HG03457 (cell line): ENCODE measurements around the gene HDDC3.

Experiments used
- ATAC-seq: cut with Tn5 transposase; IDR thresholded peaks from one replicate; pipeline ENCODE4 v1.9.1; 2021; ENCODE audit warnings: moderate number of reproducible peaks; ENCODE audit not compliant: unreplicated experiment

Gene HDDC3

DNA sequence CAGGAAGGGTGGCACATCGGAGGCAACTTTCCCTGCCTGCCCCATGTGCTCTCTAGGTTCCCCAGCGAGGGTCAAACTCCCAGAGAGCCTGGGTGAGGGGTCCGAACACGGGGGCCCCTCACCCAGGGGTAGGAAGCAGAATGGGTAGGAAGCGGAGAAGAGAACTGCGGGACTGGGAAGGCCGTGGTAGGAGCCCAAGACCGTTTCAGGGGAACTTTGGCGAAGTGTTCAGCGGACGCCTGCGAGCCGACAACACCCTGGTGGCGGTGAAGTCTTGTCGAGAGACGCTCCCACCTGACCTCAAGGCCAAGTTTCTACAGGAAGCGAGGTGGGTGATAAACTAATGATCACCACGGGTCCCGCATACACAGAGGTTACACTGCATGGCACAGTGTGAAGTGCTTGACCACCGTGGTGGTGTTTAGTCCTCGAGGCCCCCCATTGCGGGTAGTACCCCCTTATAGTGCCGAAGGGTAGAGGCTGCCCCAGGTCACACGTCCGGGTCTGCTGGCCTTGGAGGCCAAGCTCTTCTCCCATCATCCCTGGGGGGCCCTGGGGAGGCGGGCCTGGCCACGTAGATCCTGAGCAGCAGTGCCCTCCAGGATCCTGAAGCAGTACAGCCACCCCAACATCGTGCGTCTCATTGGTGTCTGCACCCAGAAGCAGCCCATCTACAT is 39.7 kb downstream of the HDDC3 start:
- ATAC-seq: no peak

DNA sequence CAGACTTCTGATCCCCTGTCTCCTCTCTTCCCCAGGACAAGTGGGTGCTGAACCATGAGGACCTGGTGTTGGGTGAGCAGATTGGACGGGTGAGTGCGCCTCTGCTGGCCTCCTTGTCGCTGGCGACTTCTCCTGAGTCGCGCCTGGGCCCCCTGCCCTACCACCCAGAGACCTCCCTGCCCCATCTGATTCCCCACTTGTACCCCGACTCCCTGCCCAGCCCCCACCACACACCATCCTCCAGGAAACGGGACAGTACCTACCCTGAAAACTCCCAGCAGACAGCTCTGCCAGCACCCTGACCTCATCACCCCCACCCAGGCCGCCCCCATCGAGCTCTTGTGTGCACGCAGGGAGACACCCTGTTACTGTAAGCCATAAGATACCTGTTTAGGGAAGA is 40.3 kb downstream of the HDDC3 start:
- no peak for ATAC-seq

DNA sequence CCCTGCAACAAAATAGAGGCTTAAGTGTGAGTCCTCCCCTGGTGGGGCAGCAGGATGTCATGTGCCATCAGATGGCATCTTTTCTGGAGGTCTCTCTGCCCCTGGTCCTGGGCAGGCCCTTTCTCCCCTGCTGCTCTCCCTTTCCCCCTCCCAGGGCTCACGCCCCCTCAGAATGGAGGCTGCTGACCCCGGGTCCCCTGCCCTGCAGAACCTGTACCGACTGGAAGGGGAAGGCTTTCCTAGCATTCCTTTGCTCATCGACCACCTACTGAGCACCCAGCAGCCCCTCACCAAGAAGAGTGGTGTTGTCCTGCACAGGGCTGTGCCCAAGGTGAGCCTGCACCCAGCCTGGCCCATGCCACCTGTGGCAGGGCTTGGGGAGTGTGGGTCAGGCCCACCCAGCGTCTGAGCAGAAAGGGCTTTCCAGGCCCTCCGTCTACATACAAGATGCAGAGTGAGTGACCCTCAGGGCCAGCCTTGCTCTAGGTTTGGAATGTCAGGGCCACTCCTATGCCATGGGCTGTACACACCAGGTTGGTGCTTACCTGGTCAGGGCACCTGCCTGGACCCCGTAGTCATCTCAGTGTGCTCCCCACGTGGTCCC is 40.9 kb downstream of the HDDC3 start:
- ATAC-seq: no peak

DNA sequence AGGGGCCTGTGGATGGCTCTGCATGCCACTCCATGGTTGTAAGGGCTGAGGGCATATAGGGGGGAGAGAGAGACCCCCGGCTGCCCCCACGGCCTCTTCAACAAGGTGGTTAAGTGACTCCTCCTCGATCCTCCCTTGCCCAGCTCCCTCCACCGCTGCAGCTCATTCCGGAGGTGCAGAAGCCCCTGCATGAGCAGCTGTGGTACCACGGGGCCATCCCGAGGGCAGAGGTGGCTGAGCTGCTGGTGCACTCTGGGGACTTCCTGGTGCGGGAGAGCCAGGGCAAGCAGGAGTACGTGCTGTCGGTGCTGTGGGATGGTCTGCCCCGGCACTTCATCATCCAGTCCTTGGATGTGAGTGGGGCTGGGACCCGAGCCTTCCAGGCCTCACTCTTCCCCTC is 41.5 kb downstream of the HDDC3 start:
- ATAC-seq: no peak

DNA sequence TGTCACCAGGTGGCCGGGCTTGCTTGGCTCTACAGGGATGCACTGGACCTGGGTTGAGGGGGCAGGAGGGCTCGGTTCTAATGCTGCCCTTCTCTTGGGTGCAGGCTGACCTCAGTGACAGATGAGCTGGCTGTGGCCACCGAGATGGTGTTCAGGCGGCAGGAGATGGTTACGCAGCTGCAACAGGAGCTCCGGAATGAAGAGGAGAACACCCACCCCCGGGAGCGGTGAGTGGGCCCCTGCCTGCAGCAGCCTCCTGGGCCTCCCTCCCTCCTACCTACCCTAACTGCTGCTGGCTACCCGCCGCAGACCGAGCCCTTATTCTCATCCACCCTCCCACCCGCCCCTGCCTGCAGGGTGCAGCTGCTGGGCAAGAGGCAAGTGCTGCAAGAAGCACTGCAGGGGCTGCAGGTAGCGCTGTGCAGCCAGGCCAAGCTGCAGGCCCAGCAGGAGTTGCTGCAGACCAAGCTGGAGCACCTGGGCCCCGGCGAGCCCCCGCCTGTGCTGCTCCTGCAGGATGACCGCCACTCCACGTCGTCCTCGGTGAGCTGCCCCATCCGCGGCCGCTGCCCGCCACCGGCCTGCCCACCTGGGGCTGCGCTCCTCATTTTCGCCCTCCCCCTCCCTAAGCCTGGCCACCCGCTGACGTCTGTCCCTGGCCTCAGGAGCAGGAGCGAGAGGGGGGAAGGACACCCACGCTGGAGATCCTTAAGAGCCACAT is 42.5 kb downstream of the HDDC3 start:
- ATAC-seq: no peak

DNA sequence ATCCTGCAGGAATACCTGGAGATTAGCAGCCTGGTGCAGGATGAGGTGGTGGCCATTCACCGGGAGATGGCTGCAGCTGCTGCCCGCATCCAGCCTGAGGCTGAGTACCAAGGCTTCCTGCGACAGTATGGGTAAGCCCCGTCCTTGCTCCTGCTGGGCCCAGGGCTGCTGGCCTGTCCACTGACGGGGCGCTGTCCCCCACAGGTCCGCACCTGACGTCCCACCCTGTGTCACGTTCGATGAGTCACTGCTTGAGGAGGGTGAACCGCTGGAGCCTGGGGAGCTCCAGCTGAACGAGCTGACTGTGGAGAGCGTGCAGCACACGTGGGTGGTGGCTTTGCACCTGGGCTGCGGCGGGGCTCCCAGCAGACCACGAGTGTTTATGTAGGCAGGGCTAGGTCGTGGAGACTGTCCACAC is 43.0 kb downstream of the HDDC3 start:
- no peak for ATAC-seq

DNA sequence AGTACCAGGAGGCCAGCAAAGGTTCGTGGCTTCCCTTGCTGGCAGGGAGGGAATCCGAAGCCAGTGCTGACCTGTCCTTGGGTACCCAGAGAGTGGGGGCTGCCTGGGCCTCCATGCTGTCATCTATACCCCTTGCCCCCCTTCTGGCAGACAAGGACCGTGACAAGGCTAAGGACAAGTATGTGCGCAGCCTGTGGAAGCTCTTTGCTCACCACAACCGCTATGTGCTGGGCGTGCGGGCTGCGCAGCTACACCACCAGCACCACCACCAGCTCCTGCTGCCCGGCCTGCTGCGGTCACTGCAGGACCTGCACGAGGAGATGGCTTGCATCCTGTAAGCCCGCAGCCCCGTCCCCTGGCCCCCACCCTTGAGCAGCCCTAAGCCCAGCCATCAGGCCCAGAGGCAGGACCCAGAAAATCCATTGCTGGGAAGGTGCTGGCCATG is 45.3 kb downstream of the HDDC3 start:
- no peak for ATAC-seq

DNA sequence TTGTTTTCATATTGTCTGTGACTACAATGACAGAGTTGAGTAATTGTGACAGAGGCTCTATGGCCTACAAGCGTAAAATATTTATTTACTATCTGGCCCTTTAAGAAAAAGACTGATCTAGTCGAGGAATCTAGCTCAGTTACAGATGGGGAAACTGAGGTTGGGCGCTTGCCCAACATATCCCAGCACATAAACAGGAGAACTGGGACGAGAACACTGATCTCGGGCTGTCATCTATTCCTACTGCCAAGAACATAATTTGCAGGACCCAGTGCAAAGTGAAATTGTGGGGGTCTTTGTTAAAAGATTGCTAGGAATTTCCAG is 46.1 kb downstream of the HDDC3 start:
- no peak for ATAC-seq

DNA sequence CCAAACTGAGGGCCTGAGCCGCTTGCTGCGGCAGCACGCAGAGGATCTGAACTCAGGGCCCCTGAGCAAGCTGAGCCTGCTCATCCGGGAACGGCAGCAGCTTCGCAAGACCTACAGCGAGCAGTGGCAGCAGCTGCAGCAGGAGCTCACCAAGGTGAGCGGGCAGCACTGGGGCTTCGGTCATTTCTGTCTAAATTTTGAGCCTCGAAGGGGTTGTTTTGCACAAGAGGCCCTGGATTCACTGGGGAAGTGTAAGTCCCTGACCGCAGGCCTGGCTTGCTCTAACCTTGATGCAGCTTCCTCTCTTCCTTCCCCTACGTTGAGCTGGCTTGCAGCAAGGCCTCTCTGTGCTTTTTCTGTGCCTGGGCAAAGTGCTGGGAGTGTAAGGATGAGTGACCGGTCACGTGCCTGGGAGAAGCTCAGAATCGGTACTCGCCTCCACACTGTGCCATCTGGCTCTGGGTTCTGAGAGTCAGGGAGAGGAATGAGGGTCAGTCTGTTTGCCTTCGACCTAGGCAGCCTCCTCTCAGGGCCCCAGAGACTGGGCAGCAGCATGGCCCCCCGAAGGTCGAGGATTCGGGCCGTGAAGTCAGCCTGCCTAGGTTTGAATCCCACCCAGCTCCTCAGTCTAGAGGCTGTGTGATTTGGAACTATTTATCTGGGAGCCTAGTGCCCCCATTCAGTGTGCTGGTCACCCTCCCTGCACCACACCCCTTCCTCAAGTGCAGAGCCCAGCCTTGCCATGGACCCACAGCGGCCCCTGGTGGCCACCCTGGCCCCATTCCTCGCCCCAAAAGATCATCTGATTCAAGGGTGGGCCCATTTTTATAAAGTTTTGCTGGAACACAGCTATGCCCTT is 46.7 kb downstream of the HDDC3 start:
- peak; percentile 59 for ATAC-seq

DNA sequence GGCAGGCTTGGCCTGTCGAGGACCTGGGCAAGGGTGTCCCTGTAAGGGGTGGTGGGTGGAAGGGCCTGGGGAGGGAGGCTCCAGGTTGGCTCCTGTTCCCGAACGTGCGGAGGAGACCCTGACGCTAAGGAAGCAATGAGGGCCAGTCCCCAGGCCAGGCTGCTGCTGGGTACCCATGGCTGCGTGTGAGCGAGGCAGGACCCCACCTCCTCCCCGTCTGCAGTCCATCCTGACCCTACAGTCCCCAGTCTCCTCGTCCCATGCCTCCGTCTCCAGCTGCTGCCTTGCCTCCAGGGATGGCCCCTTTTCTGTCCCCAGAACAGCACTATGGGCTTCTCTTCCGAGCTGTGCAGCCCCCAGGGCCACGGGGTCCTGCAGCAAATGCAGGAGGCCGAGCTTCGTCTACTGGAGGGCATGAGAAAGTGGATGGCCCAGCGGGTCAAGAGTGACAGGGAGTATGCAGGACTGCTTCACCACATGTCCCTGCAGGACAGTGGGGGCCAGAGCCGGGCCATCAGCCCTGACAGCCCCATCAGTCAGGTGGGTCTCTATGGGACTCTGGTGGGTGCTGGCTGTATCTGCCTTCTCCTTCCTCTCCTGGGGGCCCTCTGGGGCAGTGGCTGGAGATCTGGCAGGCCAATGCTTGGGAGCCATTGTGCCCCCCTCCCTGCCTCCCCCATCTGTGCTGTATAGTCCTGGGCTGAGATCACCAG is 47.5 kb downstream of the HDDC3 start:
- no peak for ATAC-seq

DNA sequence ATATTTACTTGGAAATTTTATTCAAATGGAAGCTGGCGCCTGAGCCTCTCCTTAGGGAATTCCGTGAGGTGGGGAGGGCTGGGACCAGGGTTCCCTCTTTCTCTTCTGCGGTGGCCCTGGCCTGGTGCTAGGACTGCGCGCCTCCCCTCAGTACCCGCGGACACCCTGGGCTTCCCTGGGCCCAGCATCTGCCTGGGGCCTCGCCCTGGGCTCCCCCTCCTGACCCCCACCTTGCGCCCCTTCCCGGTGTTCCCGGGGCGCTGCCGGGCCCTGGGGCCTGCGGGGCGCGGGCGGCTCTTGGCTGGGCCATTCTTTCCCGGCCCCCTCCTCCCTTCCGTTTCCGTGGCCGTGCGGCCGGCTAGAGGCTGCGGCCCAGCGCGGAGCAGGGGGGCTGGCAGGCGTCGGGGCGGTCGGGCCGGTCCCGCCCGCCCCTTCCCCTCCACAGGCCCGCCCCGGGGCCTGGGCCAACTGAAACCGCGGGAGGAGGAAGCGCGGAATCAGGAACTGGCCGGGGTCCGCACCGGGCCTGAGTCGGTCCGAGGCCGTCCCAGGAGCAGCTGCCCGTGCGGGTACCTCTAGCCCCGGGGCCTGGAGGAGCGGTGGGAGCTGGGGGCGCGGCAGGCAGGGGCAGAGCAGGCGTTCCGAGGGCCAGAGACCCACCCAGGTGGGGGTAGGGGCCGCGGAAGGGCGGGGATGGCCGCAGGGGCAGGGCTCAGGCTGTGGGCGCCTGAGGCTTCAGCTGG is 48.2 kb downstream of the HDDC3 start, which contains the start of gene FES:
TSS of gene FES (plus strand) at position 529 of the 743 bp plus-strand sequence. CDS start 542 bp downstream, outside the sequence.
- no peak for ATAC-seq

DNA sequence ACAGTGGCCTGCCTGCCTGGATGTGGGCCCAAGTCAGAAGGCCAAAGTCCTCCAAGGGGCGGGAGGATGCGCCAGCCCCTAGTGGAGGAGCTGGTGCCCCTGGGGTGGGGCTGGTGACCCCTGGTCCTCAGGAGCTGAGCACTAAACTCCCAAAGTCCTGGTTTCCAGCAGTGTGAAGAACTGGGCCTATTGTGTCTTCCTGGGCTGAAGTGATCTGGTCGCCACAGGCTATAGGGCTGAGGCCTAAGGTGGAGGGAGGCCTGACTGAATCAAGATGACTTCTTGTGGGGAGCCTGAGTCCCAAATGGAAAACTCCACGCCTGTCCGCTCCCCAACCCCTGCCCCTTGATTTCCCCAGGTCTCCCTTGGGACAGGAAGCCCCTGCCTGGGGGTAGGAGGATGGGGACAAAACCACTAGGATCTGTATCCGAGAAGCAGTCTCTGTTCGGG is 48.8 kb downstream of the HDDC3 start:
- ATAC-seq: no peak

DNA sequence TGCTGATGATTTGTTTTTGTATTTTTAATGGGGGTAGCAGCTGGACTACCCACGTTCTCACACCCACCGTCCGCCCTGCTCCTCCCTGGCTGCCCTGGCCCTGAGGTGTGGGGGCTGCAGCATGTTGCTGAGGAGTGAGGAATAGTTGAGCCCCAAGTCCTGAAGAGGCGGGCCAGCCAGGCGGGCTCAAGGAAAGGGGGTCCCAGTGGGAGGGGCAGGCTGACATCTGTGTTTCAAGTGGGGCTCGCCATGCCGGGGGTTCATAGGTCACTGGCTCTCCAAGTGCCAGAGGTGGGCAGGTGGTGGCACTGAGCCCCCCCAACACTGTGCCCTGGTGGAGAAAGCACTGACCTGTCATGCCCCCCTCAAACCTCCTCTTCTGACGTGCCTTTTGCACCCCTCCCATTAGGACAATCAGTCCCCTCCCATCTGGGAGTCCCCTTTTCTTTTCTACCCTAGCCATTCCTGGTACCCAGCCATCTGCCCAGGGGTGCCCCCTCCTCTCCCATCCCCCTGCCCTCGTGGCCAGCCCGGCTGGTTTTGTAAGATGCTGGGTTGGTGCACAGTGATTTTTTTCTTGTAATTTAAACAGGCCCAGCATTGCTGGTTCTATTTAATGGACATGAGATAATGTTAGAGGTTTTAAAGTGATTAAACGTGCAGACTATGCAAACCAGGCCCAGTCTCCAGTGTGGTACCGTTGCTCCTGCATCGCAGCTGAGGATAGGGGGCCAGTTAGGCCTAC is 49.4 kb downstream of the HDDC3 start:
- no peak for ATAC-seq

DNA sequence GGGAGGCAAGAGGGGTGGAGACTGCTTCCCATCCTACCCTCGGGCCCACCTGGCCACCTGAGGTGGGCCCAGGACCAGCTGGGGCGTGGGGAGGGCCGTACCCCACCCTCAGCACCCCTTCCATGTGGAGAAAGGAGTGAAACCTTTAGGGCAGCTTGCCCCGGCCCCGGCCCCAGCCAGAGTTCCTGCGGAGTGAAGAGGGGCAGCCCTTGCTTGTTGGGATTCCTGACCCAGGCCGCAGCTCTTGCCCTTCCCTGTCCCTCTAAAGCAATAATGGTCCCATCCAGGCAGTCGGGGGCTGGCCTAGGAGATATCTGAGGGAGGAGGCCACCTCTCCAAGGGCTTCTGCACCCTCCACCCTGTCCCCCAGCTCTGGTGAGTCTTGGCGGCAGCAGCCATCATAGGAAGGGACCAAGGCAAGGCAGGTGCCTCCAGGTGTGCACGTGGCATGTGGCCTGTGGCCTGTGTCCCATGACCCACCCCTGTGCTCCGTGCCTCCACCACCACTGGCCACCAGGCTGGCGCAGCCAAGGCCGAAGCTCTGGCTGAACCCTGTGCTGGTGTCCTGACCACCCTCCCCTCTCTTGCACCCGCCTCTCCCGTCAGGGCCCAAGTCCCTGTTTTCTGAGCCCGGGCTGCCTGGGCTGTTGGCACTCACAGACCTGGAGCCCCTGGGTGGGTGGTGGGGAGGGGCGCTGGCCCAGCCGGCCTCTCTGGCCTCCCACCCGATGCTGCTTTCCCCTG is 50.2 kb downstream of the HDDC3 start:
- ATAC-seq: no peak

DNA sequence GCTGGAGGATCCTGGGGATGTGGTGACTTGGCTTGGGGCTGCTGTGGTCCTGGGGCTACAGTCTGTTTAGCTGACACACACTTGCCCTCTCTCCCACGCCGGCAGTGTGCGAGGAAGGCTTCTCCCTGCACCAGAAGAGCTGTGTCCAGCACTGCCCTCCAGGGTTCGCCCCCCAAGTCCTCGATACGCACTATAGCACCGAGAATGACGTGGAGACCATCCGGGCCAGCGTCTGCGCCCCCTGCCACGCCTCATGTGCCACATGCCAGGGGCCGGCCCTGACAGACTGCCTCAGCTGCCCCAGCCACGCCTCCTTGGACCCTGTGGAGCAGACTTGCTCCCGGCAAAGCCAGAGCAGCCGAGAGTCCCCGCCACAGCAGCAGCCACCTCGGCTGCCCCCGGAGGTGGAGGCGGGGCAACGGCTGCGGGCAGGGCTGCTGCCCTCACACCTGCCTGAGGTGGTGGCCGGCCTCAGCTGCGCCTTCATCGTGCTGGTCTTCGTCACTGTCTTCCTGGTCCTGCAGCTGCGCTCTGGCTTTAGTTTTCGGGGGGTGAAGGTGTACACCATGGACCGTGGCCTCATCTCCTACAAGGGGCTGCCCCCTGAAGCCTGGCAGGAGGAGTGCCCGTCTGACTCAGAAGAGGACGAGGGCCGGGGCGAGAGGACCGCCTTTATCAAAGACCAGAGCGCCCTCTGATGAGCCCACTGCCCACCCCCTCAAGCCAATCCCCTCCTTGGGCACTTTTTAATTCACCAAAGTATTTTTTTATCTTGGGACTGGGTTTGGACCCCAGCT is 51.0 kb downstream of the HDDC3 start:
- no peak for ATAC-seq

DNA sequence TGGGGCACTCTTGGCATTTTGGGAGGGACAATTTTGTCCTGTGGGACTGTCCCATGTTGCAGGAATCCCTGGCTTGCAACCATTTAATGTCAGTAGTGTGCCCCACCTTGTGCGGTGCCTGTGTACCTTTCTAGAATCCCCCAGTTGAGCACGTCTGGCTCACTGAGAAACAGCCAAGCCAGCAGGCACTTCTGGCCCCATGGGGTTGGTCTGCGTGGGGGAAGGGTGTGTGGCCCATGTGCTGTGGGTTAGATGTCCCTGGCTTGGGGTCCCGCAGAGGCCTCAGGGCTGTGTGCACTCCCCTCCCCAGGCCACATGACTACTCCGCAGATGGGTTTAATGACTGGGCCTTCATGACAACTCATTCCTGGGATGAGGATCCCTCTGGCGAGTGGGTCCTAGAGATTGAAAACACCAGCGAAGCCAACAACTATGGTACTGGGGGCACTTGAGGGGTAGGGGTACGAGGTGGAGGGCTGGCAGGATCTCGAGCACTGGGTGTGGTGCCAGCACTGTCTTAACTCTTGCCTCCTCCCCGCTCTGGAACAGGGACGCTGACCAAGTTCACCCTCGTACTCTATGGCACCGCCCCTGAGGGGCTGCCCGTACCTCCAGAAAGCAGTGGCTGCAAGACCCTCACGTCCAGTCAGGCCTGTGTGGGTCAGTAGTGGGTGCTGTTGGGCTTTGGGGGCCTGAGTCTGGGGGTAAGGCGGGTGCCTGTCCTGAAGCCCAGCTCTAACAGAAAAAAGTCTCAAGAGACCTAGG is 51.8 kb downstream of the HDDC3 start:
- ATAC-seq: no peak
